B cell (primary cell): ENCODE data around the gene CSMD2. TPM values are rescaled to one million over a fixed set of nuclear protein-coding genes. Genes with fewer than 3 reads are reported as not detected.

ENCODE experiments used
- ATAC-seq: fragments of 200-7000 bp; cut with Tn5 transposase; one replicate; pipeline ENCODE4 v1.10.0; 2021; ENCODE audit warnings: low read depth, mild to moderate bottlenecking, moderate number of reproducible peaks, moderate library complexity
- CTCF ChIA-PET: fragments of 350-600 bp; sonication (Branson Sonifier 250); formaldehyde crosslinking; loops from one replicate; lab custom pipeline; 2021; ENCODE audit warnings: antibody characterized with exemption, inconsistent platforms; lab: Charles Lee
- POLR2A ChIA-PET: fragments of 350-600 bp; sonication (Branson Sonifier 250); formaldehyde crosslinking; loops from one replicate; lab custom pipeline; 2021; ENCODE audit warnings: antibody characterized with exemption; lab: Charles Lee
- DNase-seq: peaks from one replicate; pipeline ENCODE4 v3.0.0; 2013
- H2AFZ ChIP-seq: 2 replicates; pipeline ENCODE4 v1.6.1; 2012; ENCODE audit warnings: mild to moderate bottlenecking, low read depth, low read length; ENCODE audit not compliant: insufficient read depth, poor library complexity, severe bottlenecking
- H3K27ac ChIP-seq, 2 donors: 1 replicate in 1 of 2; 2 replicates in 1 of 2; pipeline ENCODE4 v1.5.1; 2012 to 2013; ENCODE audit warnings: low read length in 2 of 2, mild to moderate bottlenecking in 2 of 2, moderate library complexity in 1 of 2
- H3K27me3 ChIP-seq, 4 experiments: fragments of 200-600 bp in 1 of 4; sonication (generic) in 1 of 4; replicated peaks in 1 of 4; 1 replicate in 2 of 4; 2 replicates in 2 of 4; pipeline versions ENCODE4 v1.6.1 to v1.7.0; 2013 to 2016; ENCODE audit warnings: low read length in 3 of 4, mild to moderate bottlenecking in 2 of 4, mixed read lengths in 1 of 4, moderate library complexity in 1 of 4; ENCODE audit not compliant: insufficient read depth in 4 of 4, control insufficient read depth in 3 of 4; ENCODE audit errors: control extremely low read depth in 1 of 4
- H3K36me3 ChIP-seq, 2 experiments: replicated peaks in 1 of 2; 1 replicate in 1 of 2; 2 replicates in 1 of 2; pipeline versions ENCODE4 v1.6.1 to v1.7.1; 2013; ENCODE audit warnings: low read length in 1 of 2; ENCODE audit not compliant: insufficient read depth in 2 of 2, control insufficient read depth in 1 of 2; ENCODE audit errors: control extremely low read depth in 1 of 2, extremely low read depth in 1 of 2
- H3K4me1 ChIP-seq, 2 donors: fragments of 200-600 bp in 1 of 2; sonication (generic) in 1 of 2; 1 replicate in 1 of 2; 2 replicates in 1 of 2; pipeline versions ENCODE4 v1.5.1 to v1.6.1; 2013 to 2017; ENCODE audit warnings: low read length in 2 of 2; ENCODE audit not compliant: control insufficient read depth in 2 of 2, insufficient read depth in 2 of 2
- H3K4me2 ChIP-seq: replicated peaks from 2 replicates; pipeline ENCODE3; 2012; ENCODE audit warnings: mild to moderate bottlenecking, low read depth, low read length; ENCODE audit not compliant: poor library complexity, severe bottlenecking
- H3K4me3 ChIP-seq, 5 experiments: fragments of 200-600 bp in 1 of 5; sonication (generic) in 1 of 5; 1 replicate in 3 of 5; 2 replicates in 2 of 5; pipeline versions ENCODE4 v1.5.1 to v1.7.0; 2011 to 2016; ENCODE audit warnings: low read length in 4 of 5, mild to moderate bottlenecking in 4 of 5, low read depth in 2 of 5, control low read depth in 1 of 5, moderate library complexity in 1 of 5; ENCODE audit not compliant: insufficient read depth in 1 of 5; ENCODE audit errors: control extremely low read depth in 1 of 5, extremely low read depth in 1 of 5
- H3K79me2 ChIP-seq: fragments of 200-600 bp; sonication (generic); one replicate; pipeline ENCODE4 v1.6.0; 2016; ENCODE audit warnings: low read length; ENCODE audit not compliant: control insufficient read depth, insufficient read depth
- H3K9ac ChIP-seq: fragments of 200-600 bp; sonication (generic); 2 replicates; pipeline ENCODE4 v1.6.1; 2017; ENCODE audit warnings: mild to moderate bottlenecking, low read length, moderate library complexity
- H3K9me3 ChIP-seq, 3 donors: one replicate each; pipeline versions ENCODE4 v1.6.1 to v1.7.1; 2013; ENCODE audit warnings: low read length in 2 of 3; ENCODE audit not compliant: control insufficient read depth in 2 of 3, insufficient read depth in 1 of 3; ENCODE audit errors: control extremely low read depth in 1 of 3
- H4K20me1 ChIP-seq: 2 replicates; pipeline ENCODE4 v1.6.0; 2012; ENCODE audit warnings: mild to moderate bottlenecking, low read length; ENCODE audit not compliant: insufficient read depth, control insufficient read depth, poor library complexity, severe bottlenecking
- H3K27ac Mint-ChIP-seq: one replicate; pipeline ENCODE4 v1.8.0; 2021; ENCODE audit warnings: mixed read lengths
- H3K27me3 Mint-ChIP-seq: one replicate; pipeline ENCODE4 v1.8.0; 2021; ENCODE audit warnings: mixed read lengths
- H3K4me1 Mint-ChIP-seq: one replicate; pipeline ENCODE4 v1.8.0; 2021; ENCODE audit warnings: mixed read lengths
- H3K4me3 Mint-ChIP-seq: one replicate; pipeline ENCODE4 v1.8.0; 2021; ENCODE audit warnings: mixed read lengths
- H3K9me3 Mint-ChIP-seq: one replicate; pipeline ENCODE4 v1.8.0; 2022; ENCODE audit warnings: mixed read lengths; ENCODE audit not compliant: insufficient read depth
- CTCF ChIP-seq: fragments of 200-600 bp; IDR thresholded peaks from one replicate; pipeline ENCODE4 v1.8.0; 2022; ENCODE audit warnings: antibody characterized with exemption, mild to moderate bottlenecking
- EZH2 ChIP-seq: IDR thresholded peaks from 2 replicates; pipeline ENCODE4 v1.6.1; 2012; ENCODE audit warnings: borderline replicate concordance, low read depth, mild to moderate bottlenecking, moderate library complexity, low read length; ENCODE audit not compliant: insufficient read depth, poor library complexity, severe bottlenecking
- whole genome bisulfite sequencing: methylation state at CpG from one replicate; pipeline ENCODE4 v1.1.5; 2013; ENCODE audit warnings: missing lambda C conversion rate; ENCODE audit not compliant: insufficient coverage; 5-methylcytosine and 5-hydroxymethylcytosine counted together
- intact Hi-C: fragments of 100-400 bp; cut with micrococcal nuclease; formaldehyde crosslinking; loops from one replicate; pipeline ENCODE4 v1.10.0; 2022
- polyA plus RNA-seq: library from polyadenylated mRNA; depleted of rRNA; stranded (reverse); fragments of >200 nt; gene quantifications from 2 replicates; pipeline ENCODE4 v1.2.3, GENCODE V29; 2012
- total RNA-seq, 2 donors: library from RNA; stranded (reverse); fragments of 120-200 nt in 1 of 2; gene quantifications; 1 replicate in 1 of 2; 2 replicates in 1 of 2; pipeline versions ENCODE4 v1.2.3 to v1.2.4, GENCODE V29; 2013 to 2022

Gene CSMD2
- total and polyA plus RNA-seq, 2 donors (not counting 1 experiment from before 2014, with no cell fraction given) = not detected

- H2AFZ ChIP-seq = no peak overlapping the region
These were observed 419.1 kb downstream of the CSMD2 start for GRCh38 chr1:33745942-33746341.

More at GRCh38 chr1:33745942-33746341, 419.1 kb downstream of the CSMD2 start:
- Histone ChIP-seq H4K20me1 (no peaks in the 10 kb centered on the region), H3K27me3 (no peaks in the 10 kb centered on the region), H3K4me3 (no peak overlapping the region), H3K9ac (no peak overlapping the region), H3K4me2 (no peak overlapping the region), H3K4me1 (no peaks in the 10 kb centered on the region), H3K79me2 (no peaks in the 10 kb centered on the region), H3K9me3 (peaks cover 0 to 3% (median 0%) of the 10 kb centered on the region in 3 donors), H3K36me3 (no peaks in the 10 kb centered on the region), H3K27ac (no peak overlapping the region)
- 90% methylated on average over 3 of the region's 4 CpGs for WGBS
- ATAC-seq = no peak
- CTCF ChIA-PET = no interaction called here
- POLR2A ChIA-PET = no interaction called here
- Mint-ChIP-seq H3K27me3 (peaks cover 16% of the 10 kb centered on the region), H3K9me3 (no peaks in the 10 kb centered on the region), H3K27ac (no peak overlapping the region), H3K4me1 (no peaks in the 10 kb centered on the region), H3K4me3 (no peak overlapping the region)
- intact Hi-C loops = no loop called here
- TF ChIP-seq CTCF (no peak), EZH2 (no peak)
- no peak for DNase-seq
